Spleen (tissue), 11 donors: ENCODE results near the gene C2orf69. TPM values are rescaled to one million over a fixed set of nuclear protein-coding genes. Genes with fewer than 3 reads are reported as not detected.

Source experiments
- DNase-seq: peaks from one replicate; pipeline ENCODE4 v3.0.0-alpha.2; 2020
- H3K27ac ChIP-seq, 8 donors: fragments of 200-600 bp; sonication (generic) in 7 of 8; 1 replicate in 4 of 8; 2 replicates in 4 of 8; pipeline versions ENCODE4 v1.5.0 to v1.8.0; 2016 to 2021; ENCODE audit warnings: inconsistent platforms in 4 of 8, mild to moderate bottlenecking in 4 of 8, moderate library complexity in 1 of 8
- H3K27me3 ChIP-seq, 7 donors: fragments of 200-600 bp; sonication (generic) in 6 of 7; replicated peaks in 1 of 7; 1 replicate in 4 of 7; 2 replicates in 3 of 7; pipeline versions ENCODE4 v1.5.0 to v1.8.0; 2016 to 2021; ENCODE audit warnings: inconsistent platforms in 3 of 7, mild to moderate bottlenecking in 1 of 7
- H3K36me3 ChIP-seq, 6 donors: fragments of 200-600 bp; sonication (generic) in 5 of 6; 1 replicate in 4 of 6; 2 replicates in 2 of 6; pipeline versions ENCODE4 v1.5.0 to v1.8.0; 2016 to 2021; ENCODE audit warnings: inconsistent platforms in 2 of 6
- H3K4me1 ChIP-seq, 6 donors: fragments of 200-600 bp; sonication (generic) in 5 of 6; 1 replicate in 3 of 6; 2 replicates in 3 of 6; pipeline versions ENCODE4 v1.5.0 to v1.8.0; 2016 to 2021; ENCODE audit warnings: inconsistent platforms in 3 of 6
- H3K4me3 ChIP-seq, 8 donors: fragments of 200-600 bp; sonication (generic) in 7 of 8; 1 replicate in 4 of 8; 2 replicates in 4 of 8; pipeline versions ENCODE4 v1.5.0 to v1.8.0; 2016 to 2021; ENCODE audit warnings: inconsistent platforms in 4 of 8, mild to moderate bottlenecking in 4 of 8, moderate library complexity in 2 of 8
- H3K9me3 ChIP-seq, 8 donors: fragments of 200-600 bp; sonication (generic) in 7 of 8; 1 replicate in 4 of 8; 2 replicates in 4 of 8; pipeline versions ENCODE4 v1.5.0 to v1.8.0; 2016 to 2021; ENCODE audit warnings: inconsistent platforms in 4 of 8
- POLR2A ChIP-seq, 3 donors: fragments of 450-650 bp; IDR thresholded peaks; one replicate each; pipeline ENCODE4 v1.5.1; 2017; ENCODE audit warnings: antibody characterized with exemption in 3 of 3, mild to moderate bottlenecking in 1 of 3
- POLR2AphosphoS5 ChIP-seq, 3 donors: sonication (generic); formaldehyde crosslinking; IDR thresholded peaks; one replicate each; pipeline ENCODE4 v1.5.1; 2017; ENCODE audit warnings: antibody characterized with exemption in 3 of 3
- WGBS, 5 donors: extraction: QIAGEN DNeasy Blood & Tissue Kit in 3 of 5; methylation state at CpG; one replicate each; pipeline versions ENCODE4 v1.1.5 to v1.1.7; 2013 to 2018; 5-methylcytosine and 5-hydroxymethylcytosine counted together
- intact Hi-C: fragments of 100-400 bp; cut with DNase I; formaldehyde crosslinking; loops from one replicate; pipeline ENCODE4 v1.15.0; 2023; ENCODE audit warnings: low total_unique reads
- polyA plus RNA-seq, 3 donors: library from polyadenylated mRNA; stranded (reverse); fragments of 200-250 nt; gene quantifications; one replicate each; pipeline ENCODE4 v1.2.1, GENCODE V29; 2013
- total RNA-seq, 7 donors: library from RNA; depleted of rRNA in 3 of 7; stranded (reverse); fragments of >200 nt in 3 of 7; fragmentation: NEBNext Ultra II Directional in 4 of 7; extraction: Animal tissue kit (Norgen Biotek cat#: 25700) in 4 of 7; gene quantifications; one replicate each; pipeline versions ENCODE4 v1.1.0 to v1.2.1, GENCODE V29; 2016 to 2021
- TF ChIP-seq, protein P1 (sequence below), 11 experiments: fragments of 200-600 bp in 7 of 11; fragments of 450-650 bp in 4 of 11; sonication (generic) in 4 of 11; IDR thresholded peaks in 8 of 11; conservative IDR thresholded peaks in 3 of 11; 1 replicate in 7 of 11; 2 replicates in 4 of 11; pipeline versions ENCODE4 v1.4.0 to v1.8.0; 2016 to 2021; ENCODE audit warnings: antibody characterized with exemption in 11 of 11, inconsistent platforms in 4 of 11, mild to moderate bottlenecking in 1 of 11
- donor health status: healthy with polysubstance abuse.
- donor health status: DM: no; HTN: no; CAD: no; lungs with moderate emphysema.
- donor health status: DM: no; HTN: no; CAD: no.
- donor health status: Bipolar disorder and iron deficiency.
- donor health status: healthy.
- donor health status: DM: no; HTN: no; CAD: no.
- donor health status: DM: yes; HTN: yes; CAD: no.

C2orf69 gene
- total and polyA plus RNA-seq, 10 donors = 4.7 to 13.3 (median 10.9) TPM

DNA sequence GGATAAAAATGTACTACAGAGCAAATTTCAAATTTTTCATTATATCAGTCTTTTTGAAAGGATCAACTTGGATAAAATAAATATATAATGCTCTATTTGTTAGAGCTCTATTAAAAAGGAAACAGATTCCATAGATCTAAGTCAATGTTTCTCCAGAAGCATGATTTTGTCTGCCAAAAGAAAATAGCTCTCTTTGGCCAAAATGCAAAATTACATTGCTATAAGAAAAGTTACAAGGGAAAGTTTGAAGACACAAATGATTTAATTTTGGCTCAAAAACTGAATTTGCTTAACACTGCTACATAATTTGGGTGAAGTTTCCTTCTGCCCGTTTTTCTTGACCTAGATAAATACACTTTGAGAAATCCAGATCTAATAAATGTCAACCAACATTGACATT, 15.7 kb downstream of the C2orf69 start:
- H3K36me3 ChIP-seq = peaks cover 0 to 51% (median 15%) of the 10 kb centered on the region in 6 donors
- H3K4me3 ChIP-seq = no peak overlapping the region
- H3K27ac ChIP-seq = no peak overlapping the region
- WGBS, 5 donors = 71 to 89% (median 79%) methylated on average over 1 of the region's 1 CpG
- TF ChIP-seq POLR2AphosphoS5 (IDR thresholded peaks at IDR 0.05) (no peak), POLR2A (IDR thresholded peaks at IDR 0.05) (no peak)
- TF ChIP-seq, protein P1, sequence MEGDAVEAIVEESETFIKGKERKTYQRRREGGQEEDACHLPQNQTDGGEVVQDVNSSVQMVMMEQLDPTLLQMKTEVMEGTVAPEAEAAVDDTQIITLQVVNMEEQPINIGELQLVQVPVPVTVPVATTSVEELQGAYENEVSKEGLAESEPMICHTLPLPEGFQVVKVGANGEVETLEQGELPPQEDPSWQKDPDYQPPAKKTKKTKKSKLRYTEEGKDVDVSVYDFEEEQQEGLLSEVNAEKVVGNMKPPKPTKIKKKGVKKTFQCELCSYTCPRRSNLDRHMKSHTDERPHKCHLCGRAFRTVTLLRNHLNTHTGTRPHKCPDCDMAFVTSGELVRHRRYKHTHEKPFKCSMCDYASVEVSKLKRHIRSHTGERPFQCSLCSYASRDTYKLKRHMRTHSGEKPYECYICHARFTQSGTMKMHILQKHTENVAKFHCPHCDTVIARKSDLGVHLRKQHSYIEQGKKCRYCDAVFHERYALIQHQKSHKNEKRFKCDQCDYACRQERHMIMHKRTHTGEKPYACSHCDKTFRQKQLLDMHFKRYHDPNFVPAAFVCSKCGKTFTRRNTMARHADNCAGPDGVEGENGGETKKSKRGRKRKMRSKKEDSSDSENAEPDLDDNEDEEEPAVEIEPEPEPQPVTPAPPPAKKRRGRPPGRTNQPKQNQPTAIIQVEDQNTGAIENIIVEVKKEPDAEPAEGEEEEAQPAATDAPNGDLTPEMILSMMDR (IDR thresholded peaks at IDR 0.05 in 8 of 11, conservative IDR thresholded peaks at IDR 0.05 in 3 of 11) = no peak
- H3K9me3 ChIP-seq = no peaks in the 10 kb centered on the region
- no peaks in the 10 kb centered on the region for H3K27me3 ChIP-seq
- peaks cover 0 to 12% (median 0%) of the 10 kb centered on the region in 6 donors for H3K4me1 ChIP-seq
- no peak for DNase-seq
- intact Hi-C loops = no loop called here

DNA sequence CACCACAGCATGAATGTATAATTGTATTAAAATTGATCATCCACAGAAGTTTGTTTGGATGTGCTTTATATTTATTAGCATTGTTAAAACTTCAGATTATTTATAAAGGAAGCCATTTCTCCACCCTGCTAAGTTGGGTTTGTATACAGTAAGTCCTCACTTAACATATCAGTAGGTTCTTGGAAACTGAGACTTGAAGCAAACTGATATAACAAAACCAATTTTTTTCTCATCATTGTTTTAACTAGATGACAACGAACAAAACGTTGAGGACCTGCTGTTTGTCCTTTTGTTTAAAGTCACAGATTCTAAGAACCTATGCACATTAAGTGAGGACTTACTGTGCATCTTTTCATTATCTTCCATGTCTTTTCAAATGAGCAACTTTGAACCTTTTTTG, 17.1 kb downstream of the C2orf69 start:
- H3K36me3 ChIP-seq = peaks cover 0 to 60% (median 26%) of the 10 kb centered on the region in 6 donors
- no peaks in the 10 kb centered on the region for H3K9me3 ChIP-seq
- intact Hi-C loops = no loop called here
- no peaks in the 10 kb centered on the region for H3K27me3 ChIP-seq
- TF ChIP-seq, protein P1 (IDR thresholded peaks at IDR 0.05 in 8 of 11, conservative IDR thresholded peaks at IDR 0.05 in 3 of 11) = no peak
- H3K27ac ChIP-seq = no peak overlapping the region
- no peaks in the 10 kb centered on the region for H3K4me1 ChIP-seq
- DNase-seq = no peak
- 38 to 81% (median 57%) methylated on average over 2 of the region's 2 CpGs for WGBS, 5 donors
- no peak overlapping the region for H3K4me3 ChIP-seq

GRCh38 chr2:199928626-199929025, 17.5 kb downstream of the C2orf69 start:
- no peak overlapping the region for H3K27ac ChIP-seq
- intact Hi-C loops = no loop called here
- no peaks in the 10 kb centered on the region for H3K27me3 ChIP-seq
- H3K36me3 ChIP-seq = peaks cover 0 to 64% (median 28%) of the 10 kb centered on the region in 6 donors
- H3K4me3 ChIP-seq = no peak overlapping the region
- no peak for DNase-seq
- H3K4me1 ChIP-seq = peaks cover 0 to under 1% (median 0%) of the 10 kb centered on the region in 6 donors
- no peak for TF ChIP-seq POLR2AphosphoS5 (IDR thresholded peaks at IDR 0.05)
- TF ChIP-seq, protein P1 (IDR thresholded peaks at IDR 0.05 in 8 of 11, conservative IDR thresholded peaks at IDR 0.05 in 3 of 11) = no peak
- no peaks in the 10 kb centered on the region for H3K9me3 ChIP-seq

DNA sequence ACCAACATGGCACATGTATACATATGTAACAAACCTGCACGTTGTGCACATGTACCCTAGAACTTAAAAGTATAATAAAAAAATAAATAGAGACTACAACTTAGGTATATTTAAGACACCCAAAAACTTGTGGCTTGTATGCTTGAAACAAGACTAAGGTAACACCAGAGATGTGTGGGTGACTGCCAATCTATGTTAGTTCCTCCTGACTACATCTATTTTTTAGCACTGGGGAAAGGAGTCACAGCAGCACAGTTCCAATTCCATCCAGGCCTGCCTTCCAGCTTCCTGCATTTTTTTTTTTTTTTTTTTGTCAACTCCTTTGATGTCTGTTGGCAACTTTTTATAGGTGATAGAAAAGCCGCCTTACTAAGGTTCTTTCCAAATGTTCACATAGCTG, 18.2 kb downstream of the C2orf69 start:
- peaks cover 0 to 69% (median 28%) of the 10 kb centered on the region in 6 donors for H3K36me3 ChIP-seq
- no peaks in the 10 kb centered on the region for H3K27me3 ChIP-seq
- H3K27ac ChIP-seq = no peak overlapping the region
- H3K9me3 ChIP-seq = no peaks in the 10 kb centered on the region
- WGBS, 5 donors = 87 to 95% (median 94%) methylated on average over 2 of the region's 2 CpGs
- intact Hi-C loops = no loop called here
- TF ChIP-seq, protein P1 (IDR thresholded peaks at IDR 0.05 in 8 of 11, conservative IDR thresholded peaks at IDR 0.05 in 3 of 11) = no peak
- no peak for TF ChIP-seq POLR2A (IDR thresholded peaks at IDR 0.05)
- no peak for TF ChIP-seq POLR2AphosphoS5 (IDR thresholded peaks at IDR 0.05)
- H3K4me3 ChIP-seq = no peak overlapping the region
- no peak for DNase-seq
- H3K4me1 ChIP-seq = peaks cover 0 to 7% (median 0%) of the 10 kb centered on the region in 6 donors
